Measurements from ENCODE around the gene ABHD8.

GRCh38 chr19:17289489-17289888, 13.7 kb downstream of the ABHD8 start:
- TF ChIP-seq POLR2A (IDR thresholded peaks at IDR 0.05; ENCODE audit: low read length) = no peak
- TF ChIP-seq GATA1 (IDR thresholded peaks at IDR 0.05; ENCODE audit: low read depth, low read length) = no peak
